GM18505 (cell line): ENCODE results near the gene SALL3.
"Not testable (repeated sequence)": the region's sequence is repeated elsewhere in the genome, so short reads cannot be mapped to it uniquely, and the experiment has no call there.

ENCODE experiments used
- ATAC-seq: cut with Tn5 transposase; IDR thresholded peaks from one replicate; pipeline ENCODE4 v1.9.1; 2021; ENCODE audit not compliant: unreplicated experiment
- POLR2A ChIP-seq: IDR thresholded peaks from 4 replicates; pipeline ENCODE4 v1.6.1; 2011; ENCODE audit warnings: borderline replicate concordance; ENCODE audit not compliant: insufficient read depth, insufficient read length; ENCODE audit errors: extremely low read depth

SALL3 gene

DNA sequence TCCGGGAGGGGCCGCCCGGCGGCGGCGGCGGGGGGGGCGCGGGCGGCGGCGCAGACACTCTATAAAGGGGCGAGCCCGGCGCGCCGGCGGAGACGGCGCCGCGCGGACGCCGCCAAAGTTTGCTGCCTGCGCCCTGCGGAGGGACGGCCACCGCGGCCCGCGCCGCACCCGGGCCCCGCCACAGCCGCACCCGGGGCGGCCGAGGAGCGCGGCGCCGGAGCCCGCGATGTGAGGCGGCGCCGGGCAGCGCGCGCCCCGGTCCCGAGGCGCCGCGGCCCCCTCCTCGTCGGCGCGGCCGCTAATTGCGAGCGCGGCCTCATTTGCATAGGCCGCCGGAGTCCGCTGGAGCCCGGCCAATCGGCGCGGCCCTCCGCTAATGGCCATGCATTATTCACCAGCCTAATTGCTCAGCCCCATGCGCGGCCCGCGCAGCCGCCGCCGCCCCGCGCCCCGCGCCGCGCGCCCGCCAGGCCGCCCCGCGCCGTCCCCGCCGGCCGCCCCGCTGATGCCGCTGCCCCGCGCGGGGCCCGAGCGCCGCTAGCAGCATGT, at the start of gene SALL3:
SALL3 (plus strand) TSS at position 89 of the 549 bp plus-strand sequence; CDS start at position 546, 457 bp downstream.
- no peak for ATAC-seq
- TF ChIP-seq POLR2A, result no peak

DNA sequence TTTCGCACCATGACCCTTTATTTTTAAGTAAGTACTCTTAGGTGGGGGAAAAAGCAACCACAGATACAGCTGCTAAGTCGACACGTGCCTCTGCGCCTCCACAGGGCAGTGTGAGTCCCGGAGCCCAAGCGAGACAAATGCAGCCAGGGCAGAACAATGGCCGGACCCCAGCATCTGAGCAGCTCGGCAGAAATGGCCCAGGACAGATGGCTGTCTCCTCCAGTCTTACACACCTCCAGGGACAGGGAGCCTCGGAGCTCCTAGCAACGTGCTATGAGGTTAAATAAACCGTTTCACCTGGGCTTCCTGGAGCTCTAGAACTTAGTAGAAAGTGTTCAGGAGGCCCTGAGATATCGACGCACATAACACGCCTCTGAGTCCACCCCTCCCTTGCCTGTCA, 47.3 kb upstream of the SALL3 start:
- TF ChIP-seq POLR2A, result no peak
- ATAC-seq, result no peak

DNA sequence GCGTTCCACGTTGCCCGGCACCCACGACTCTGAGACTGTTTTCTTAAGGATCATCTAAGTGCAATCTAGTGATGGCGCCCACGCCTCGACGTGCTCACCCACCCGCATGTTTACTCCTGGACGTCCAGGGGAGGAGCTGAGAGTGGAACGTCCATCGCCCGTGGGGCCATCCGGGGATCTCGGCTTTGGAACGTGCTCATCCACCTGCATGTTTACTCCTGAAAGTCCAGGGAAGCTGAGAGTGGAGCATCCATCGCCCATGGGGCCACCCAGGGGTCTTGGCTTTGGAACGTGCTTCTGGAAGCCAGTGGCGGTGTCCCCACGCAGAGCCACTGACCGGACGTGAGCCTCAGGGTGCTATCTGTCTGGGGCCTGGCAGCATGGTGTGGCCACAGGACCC, 45.6 kb upstream of the SALL3 start:
- no peak for ATAC-seq
- no peak for TF ChIP-seq POLR2A

DNA sequence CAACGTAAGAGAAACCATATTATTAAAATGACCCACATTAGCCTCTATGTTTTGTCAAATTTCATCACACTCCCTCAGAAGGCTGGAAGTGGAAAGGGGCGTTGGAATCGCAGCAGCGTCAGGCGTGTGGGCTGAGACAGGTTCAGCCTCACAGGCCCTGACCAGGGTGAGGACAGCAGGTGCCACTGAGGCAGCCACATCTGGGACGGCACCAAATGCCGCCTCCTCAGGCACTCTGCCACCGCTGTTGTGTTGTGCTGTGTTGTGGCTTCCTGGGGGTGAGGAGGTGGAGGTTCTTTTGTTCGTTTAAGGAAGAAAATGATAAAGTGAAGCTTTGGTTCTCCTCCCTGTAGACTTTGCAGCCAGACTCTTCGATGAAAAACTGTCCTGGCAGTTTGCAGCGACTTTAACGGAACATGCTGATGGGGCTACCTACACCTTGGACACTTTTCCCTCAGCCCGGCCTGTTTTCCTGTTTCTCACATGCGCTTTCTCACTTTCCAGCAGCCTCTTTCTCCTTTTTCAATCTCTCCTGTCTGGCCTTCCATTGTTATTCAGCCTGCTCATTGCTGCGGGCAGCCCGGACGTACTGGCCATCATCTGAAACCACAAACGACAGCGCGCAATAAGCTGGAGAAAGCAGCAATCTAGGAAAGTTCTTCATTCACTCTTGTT, 44.9 kb upstream of the SALL3 start:
- ATAC-seq, result no peak
- TF ChIP-seq POLR2A, result no peak

DNA sequence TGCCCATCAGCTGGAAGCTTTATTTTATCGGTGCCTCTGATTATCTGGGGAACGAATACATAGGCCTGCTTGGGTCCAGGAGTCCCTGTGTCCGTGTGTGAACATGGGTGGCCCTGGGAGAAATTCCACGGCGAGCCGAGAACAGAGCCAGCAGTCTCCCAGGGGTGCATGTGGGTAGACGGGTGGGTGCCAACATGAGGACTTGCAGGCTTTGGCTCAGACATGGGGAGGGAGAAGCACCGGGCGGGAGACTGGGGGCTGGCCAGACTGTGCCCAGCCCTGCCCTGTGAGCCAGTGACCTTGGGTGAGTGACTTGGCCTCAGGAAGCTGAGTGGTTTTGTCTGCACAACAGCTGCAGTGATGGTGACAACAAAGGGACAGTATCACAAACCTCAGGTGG, 44.2 kb upstream of the SALL3 start:
- no peak for ATAC-seq
- TF ChIP-seq POLR2A, result no peak

DNA sequence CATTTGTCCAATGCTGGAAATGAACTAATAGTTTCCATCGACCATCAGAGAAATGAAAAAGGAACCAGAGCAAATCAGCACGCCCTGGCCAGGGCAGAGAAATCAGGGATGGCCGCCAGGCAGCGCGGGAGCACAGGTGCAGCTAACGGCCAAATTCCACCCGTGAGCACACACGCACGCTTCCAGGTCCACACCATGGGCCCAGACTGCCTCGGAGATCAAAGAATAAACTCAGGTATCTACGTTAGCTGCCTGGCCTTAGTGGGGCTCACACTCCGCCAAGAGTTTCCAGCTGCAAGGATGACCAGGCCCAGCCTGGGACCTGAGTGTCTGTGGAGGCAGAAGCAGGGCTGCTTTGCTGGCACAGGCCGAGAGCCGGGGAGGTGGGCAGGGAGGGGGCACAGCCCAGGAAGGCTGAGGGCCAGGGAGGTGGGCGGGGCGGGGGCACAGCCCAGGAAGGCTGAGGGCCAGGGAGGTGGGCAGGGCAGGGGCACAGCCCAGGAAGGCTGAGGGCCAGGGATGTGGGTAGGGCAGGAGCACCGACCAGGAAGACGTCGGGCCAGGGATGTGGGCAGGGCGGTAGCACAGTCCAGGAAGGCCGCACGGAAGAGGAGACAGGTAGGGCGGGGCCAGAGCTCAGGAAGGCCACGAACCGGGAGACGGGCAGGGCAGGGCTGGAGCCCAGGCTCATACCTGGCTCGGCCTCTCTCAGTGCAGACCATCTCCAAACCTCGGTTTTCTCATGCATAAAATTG, 43.2 kb upstream of the SALL3 start:
- no peak for TF ChIP-seq POLR2A
- no peak for ATAC-seq

DNA sequence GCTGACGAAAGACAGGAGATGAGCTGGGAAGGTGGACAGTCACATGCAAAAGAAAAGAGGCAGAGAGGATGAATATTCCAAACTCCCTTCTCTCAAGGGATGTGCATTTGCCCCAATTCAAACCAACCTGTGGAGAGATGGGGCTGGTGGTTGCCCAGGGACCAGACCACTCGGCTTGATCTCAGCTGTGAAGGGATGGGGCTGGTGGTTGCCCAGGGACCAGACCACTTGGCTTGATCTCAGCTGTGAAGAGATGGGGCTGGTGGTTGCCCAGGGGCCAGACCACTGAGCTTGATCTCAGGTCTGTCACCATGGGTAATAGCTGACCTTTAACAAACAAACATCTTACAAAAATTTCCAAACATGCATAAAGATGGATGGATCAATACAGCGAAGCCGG, 42.5 kb upstream of the SALL3 start:
- TF ChIP-seq POLR2A, result no peak
- ATAC-seq, result no peak

DNA sequence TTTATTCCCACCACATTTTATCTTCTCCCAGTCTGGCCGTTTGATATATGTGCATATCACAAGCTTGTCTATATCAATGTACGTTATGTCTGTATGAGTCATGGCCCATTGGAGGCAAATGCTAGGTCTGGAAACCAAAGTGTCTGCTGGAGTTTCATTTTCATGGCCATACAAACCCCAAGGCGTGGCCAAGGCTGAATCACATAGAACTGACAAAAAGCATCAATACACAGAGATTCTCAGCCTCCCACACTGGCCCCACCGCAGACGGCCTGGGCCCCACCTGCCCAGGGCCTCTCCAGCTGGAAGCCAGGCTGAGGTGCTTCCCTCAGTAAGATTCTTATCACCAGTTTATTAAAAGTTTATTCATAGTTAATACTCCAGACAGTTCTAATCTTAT, 40.5 kb upstream of the SALL3 start:
- TF ChIP-seq POLR2A, result no peak
- ATAC-seq, result no peak

DNA sequence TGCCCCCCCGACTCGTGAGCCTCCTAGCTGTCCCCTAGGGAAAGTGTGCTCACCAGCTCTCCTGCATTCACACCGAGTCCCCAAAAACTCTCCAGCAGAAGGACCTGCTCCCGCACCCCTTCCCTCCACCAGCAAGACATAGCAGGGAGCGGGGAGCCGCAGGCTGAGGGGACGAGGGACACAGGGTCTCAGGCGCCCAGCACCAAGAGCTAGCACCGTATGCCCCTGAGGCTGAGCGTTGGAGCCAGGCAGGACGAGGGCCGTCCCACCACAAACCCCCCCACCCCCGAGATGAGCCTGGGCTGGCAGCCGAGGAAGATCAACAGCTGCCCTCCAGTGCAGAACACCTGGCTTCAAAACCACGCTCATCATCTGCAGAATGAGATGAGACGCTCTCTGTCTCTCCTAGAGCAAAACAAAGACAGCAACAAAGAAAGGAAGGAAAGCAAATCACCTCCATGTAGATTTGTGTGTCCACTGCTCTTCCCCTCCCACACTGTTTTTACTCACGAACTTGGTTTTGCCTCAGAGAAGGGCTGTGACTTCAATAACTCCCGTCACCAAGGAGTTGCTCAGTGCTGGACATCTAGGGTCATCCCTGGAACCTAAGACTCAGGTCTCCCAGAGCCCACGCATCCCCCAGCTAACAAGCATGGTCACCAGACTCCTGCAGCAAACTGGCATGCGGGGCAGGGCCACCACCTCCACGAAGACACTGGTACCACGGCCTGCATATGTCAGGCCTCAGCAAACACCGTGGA, 39.7 kb upstream of the SALL3 start:
- no peak for TF ChIP-seq POLR2A

DNA sequence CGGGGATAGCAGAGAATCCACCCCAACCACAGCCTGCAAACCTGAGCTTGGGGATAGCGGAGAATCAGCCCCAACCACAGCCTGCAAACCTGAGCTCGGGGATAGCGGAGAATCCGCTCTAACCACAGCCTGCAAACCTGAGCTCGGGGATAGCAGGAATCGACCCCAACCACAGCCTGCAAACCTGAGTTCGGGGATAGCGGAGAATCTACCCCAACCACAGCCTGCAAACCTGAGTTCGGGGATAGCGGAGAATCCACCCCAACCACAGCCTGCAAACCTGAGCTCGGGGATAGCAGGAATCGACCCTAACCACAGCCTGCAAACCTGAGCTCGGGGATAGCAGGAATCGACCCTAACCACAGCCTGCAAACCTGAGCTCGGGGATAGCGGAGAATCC, 37.4 kb upstream of the SALL3 start:
- ATAC-seq, result not testable (repeated sequence)

More for the DNA sequence above, 39.7 kb upstream of the SALL3 start:
- no peak for ATAC-seq

DNA sequence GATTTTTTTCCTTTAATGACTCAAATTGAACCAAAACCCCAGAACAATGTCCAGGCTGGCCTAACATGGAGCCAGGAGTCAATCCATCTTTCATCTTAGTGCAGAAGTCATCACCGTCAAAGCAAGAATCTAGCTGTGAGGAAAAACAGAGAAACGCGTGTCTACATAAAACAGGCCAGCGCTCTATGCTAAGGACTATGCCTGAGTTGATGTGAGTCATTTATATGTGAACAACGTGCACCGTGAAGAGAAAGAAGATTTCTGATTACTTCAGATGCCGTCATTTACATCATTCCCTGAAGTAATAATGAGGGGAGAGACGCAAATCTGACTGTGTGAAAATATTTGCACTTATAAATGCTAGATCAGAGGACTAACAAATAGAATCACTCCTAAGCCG, 34.0 kb upstream of the SALL3 start:
- no peak for TF ChIP-seq POLR2A
- ATAC-seq, result no peak

DNA sequence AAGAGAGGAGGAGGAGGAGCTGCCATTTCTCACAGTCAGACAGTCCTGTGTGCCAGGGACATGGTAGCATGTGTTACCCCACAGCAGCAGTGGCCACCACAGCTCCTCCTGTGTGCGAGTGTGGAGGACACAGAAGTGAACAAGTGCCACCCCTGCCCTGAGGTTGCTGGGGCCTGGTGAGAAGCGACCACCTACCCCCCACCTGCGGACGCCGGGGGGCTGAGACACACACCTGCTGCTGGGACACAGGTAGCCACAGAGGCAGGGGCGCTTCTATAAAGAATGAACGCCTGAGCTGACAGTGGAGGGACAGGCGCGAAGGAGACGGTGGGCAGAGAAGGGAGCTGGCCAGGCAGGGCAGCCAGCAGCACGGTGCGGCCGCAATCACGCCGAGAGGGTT, 32.3 kb upstream of the SALL3 start:
- no peak for TF ChIP-seq POLR2A
- ATAC-seq, result no peak

DNA sequence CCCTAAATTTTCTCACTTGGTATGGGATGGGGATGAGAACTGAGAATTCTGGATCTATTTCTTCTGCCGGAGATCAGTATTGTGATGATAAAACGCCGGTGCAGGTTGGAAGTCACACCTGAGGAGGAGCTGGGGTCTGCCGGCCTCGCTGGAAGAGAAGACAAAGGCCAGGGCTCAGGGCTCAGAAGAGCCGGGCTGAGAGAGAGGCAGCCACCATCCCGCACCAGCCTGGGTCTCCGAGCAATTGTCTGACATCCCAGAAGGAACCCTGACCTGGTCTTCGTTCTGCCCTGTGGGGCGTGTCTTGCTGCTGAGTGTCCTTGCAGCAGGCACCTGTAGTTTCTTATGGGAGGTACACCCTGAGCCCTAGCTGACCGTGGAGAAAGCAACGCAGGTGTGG, 31.4 kb upstream of the SALL3 start:
- no peak for TF ChIP-seq POLR2A

More for the DNA sequence above, 31.4 kb upstream of the SALL3 start:
- no peak for ATAC-seq
